ENCODE measurements around the gene H3-3A. TPM values are rescaled to one million over a fixed set of nuclear protein-coding genes. Genes with fewer than 3 reads are reported as not detected.
A peak's percentile ranks its signal among the peaks of the same experiment; 100 is the strongest.

Gene H3-3A
- total RNA-seq, 6 donors from 2014 or later = 148 to 453 (median 419) TPM

GRCh38 chr1:226108935-226109828 lies 46.7 kb downstream of the H3-3A start:
- TF ChIP-seq EP300 (IDR thresholded peaks at IDR 0.05) (no peak), POLR2AphosphoS5 (IDR thresholded peaks at IDR 0.05) (peak in 1 of 2 donors; percentile 29), POLR2A (IDR thresholded peaks at IDR 0.05) (no peak)
- TF ChIP-seq, protein P1, sequence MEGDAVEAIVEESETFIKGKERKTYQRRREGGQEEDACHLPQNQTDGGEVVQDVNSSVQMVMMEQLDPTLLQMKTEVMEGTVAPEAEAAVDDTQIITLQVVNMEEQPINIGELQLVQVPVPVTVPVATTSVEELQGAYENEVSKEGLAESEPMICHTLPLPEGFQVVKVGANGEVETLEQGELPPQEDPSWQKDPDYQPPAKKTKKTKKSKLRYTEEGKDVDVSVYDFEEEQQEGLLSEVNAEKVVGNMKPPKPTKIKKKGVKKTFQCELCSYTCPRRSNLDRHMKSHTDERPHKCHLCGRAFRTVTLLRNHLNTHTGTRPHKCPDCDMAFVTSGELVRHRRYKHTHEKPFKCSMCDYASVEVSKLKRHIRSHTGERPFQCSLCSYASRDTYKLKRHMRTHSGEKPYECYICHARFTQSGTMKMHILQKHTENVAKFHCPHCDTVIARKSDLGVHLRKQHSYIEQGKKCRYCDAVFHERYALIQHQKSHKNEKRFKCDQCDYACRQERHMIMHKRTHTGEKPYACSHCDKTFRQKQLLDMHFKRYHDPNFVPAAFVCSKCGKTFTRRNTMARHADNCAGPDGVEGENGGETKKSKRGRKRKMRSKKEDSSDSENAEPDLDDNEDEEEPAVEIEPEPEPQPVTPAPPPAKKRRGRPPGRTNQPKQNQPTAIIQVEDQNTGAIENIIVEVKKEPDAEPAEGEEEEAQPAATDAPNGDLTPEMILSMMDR (IDR thresholded peaks at IDR 0.05) = peak in 2 of 6 experiments; percentile 34 to 41
- DNase-seq = peak in 1 of 2 donors; percentile 36
- Histone ChIP-seq H3K27ac (peak overlapping the region; percentile 92 to 99 (median 96)), H3K36me3 (no peaks in the 10 kb centered on the region), H3K4me3 (peak overlapping the region in 3 of 4 donors; percentile 55 to 87 (median 64)), H3K9me3 (no peaks in the 10 kb centered on the region), H3K4me1 (peaks cover 12 to 29% (median 19%) of the 10 kb centered on the region in 4 donors), H3K27me3 (no peaks in the 10 kb centered on the region)
- 21 to 28% methylated on average over 18 to 23 of the region's 23 CpGs for WGBS, 2 donors
- peak; percentile 52 to 54 for ATAC-seq (ENCODE audit: low FRiP score in 2 of 2)

DNA sequence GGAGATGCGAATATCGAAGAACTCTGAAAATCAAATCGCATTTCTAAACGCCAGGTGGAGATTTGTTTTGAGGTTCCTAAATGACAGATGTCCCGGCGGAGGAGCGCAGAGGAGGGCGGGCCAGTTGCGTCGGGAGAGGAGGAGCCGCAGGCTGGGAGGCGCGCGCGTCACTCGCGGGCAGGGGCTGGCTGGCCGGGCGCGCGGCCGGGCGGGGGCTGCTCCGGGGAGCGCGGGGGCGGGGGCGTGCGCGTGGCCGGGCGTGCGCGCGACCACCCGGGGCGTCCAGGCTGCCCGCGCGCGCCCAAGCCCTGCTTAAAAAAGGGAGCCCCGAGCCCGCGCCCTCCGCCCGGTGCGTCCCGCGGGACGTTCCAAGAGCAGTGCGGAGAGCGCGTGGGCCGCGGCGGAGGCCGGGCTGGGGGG lies 47.3 kb downstream of the H3-3A start:
- DNase-seq (peak; percentile 92 to 97), ATAC-seq (ENCODE audit: low FRiP score in 2 of 2) (peak; percentile 91 to 94)
- no peaks in the 10 kb centered on the region for H3K36me3 ChIP-seq
- H3K27me3 ChIP-seq = no peaks in the 10 kb centered on the region
- WGBS, 2 donors = 0 to 1% methylated on average over 24 to 31 of the region's 57 CpGs
- H3K27ac ChIP-seq = peak overlapping the region; percentile 92 to 99 (median 96)
- peak overlapping the region; percentile 55 to 87 (median 67) for H3K4me3 ChIP-seq
- H3K9me3 ChIP-seq = no peaks in the 10 kb centered on the region
- no peak for TF ChIP-seq EP300 (IDR thresholded peaks at IDR 0.05)
- TF ChIP-seq POLR2AphosphoS5 (IDR thresholded peaks at IDR 0.05) = peak in 1 of 2 donors; percentile 43
- TF ChIP-seq, protein P1 (IDR thresholded peaks at IDR 0.05) = peak in 2 of 6 experiments; percentile 45 to 59
- TF ChIP-seq POLR2A (IDR thresholded peaks at IDR 0.05) = peak in 2 of 4 donors; percentile 34 to 65
- H3K4me1 ChIP-seq = peaks cover 12 to 29% (median 19%) of the 10 kb centered on the region in 4 donors

- TF ChIP-seq EP300 (IDR thresholded peaks at IDR 0.05) (peak in 1 of 4 donors; percentile 60), POLR2AphosphoS5 (IDR thresholded peaks at IDR 0.05) (peak; percentile 26 to 50), POLR2A (IDR thresholded peaks at IDR 0.05) (peak in 3 of 4 donors; percentile 11 to 75 (median 63))
- TF ChIP-seq, protein P1 (IDR thresholded peaks at IDR 0.05) = no peak
- DNase-seq (peak; percentile 64 to 94), ATAC-seq (ENCODE audit: low FRiP score in 2 of 2) (peak; percentile 75 to 87)
- Histone ChIP-seq H3K36me3 (no peaks in the 10 kb centered on the region), H3K27ac (peak overlapping the region; percentile 92 to 99 (median 96)), H3K9me3 (no peaks in the 10 kb centered on the region), H3K4me3 (peak overlapping the region; percentile 55 to 87 (median 67)), H3K4me1 (peaks cover 12 to 29% (median 19%) of the 10 kb centered on the region in 4 donors), H3K27me3 (no peaks in the 10 kb centered on the region)
- 0 to 2% methylated on average over 15 to 46 of the region's 73 CpGs for WGBS, 2 donors
These were observed 48.0 kb downstream of the H3-3A start for GRCh38 chr1:226110249-226111097.

DNA sequence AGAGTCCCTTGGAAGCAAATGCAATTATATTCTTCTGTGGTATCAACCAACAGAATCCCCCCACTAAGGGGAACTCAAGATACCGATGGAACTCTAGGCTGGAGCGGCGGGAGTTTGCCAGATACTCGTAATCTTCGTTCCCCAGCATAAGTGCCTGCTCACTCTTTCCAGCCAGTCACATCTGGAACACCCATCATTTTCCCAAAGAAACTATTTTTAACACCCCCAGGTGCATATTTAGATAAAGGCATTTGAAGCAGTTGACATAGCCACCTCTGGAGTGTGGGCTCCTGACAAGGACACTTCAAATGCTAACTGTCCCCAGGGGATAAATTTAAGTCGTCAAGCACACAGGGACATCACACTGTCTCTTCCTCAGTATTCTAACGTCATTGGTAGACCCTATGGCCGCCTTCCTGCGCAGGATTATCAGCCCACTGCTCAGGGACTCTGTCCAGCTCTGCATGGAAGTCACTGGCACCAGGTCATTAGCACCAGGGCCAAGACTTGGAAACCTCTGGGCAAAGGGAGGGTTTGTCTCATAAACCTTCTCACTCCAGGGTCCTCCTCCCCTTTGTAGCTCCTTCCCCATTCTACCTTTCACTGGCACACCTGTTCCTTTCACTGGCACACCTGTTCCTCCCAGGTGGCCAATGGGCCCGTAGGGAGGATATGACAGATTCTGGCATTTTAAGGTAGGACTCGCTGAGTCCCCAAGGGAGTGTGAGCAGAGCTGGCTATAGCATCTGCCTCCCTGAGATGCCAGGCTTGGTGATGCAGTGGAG lies 48.8 kb downstream of the H3-3A start:
- ATAC-seq (ENCODE audit: low FRiP score in 2 of 2) (no peak), DNase-seq (no peak)
- TF ChIP-seq, protein P1 (IDR thresholded peaks at IDR 0.05) = no peak
- TF ChIP-seq EP300 (IDR thresholded peaks at IDR 0.05) (no peak), POLR2A (IDR thresholded peaks at IDR 0.05) (no peak), POLR2AphosphoS5 (IDR thresholded peaks at IDR 0.05) (no peak)
- Histone ChIP-seq H3K36me3 (no peaks in the 10 kb centered on the region), H3K27ac (peak overlapping the region; percentile 92 to 99 (median 96)), H3K4me3 (peak overlapping the region in 3 of 4 donors; percentile 55 to 87 (median 64)), H3K27me3 (no peaks in the 10 kb centered on the region), H3K4me1 (peaks cover 12 to 29% (median 19%) of the 10 kb centered on the region in 4 donors), H3K9me3 (no peaks in the 10 kb centered on the region)
- WGBS, 2 donors = 40 to 44% methylated on average over 11 of the region's 11 CpGs

Data from upper lobe of left lung (tissue), 6 donors.